Panc1 (cell line): ENCODE results near the gene VRK3. TPM values are rescaled to one million over a fixed set of nuclear protein-coding genes. Genes with fewer than 3 reads are reported as not detected.

Source experiments
- ATAC-seq: fragments of 200-7000 bp; cut with Tn5 transposase; 2 replicates; pipeline ENCODE4 v1.9.1; 2020; ENCODE audit warnings: mild to moderate bottlenecking, moderate library complexity
- BruUV-seq: library from RNA; stranded (reverse); fragments of 400-500 nt; replicated peaks from 2 replicates; lab custom pipeline; 2021; lab: Mats Ljungman, UMichigan
- CTCF ChIA-PET: fragments of 300-600 bp; sonication (Branson Sonifier 250); formaldehyde crosslinking; loops from one replicate; lab custom pipeline; 2022; ENCODE audit warnings: antibody characterized with exemption; lab: Charles Lee
- POLR2A ChIA-PET: fragments of 300-600 bp; sonication (Branson Sonifier 250); formaldehyde crosslinking; loops from one replicate; lab custom pipeline; 2022; ENCODE audit warnings: antibody characterized with exemption; lab: Charles Lee
- DNase-seq: peaks from one replicate; pipeline ENCODE4 v3.0.0-alpha.2; 2010; ENCODE audit warnings: low read depth, low spot score
- H3K27ac ChIP-seq: 2 replicates; pipeline ENCODE4 v1.5.1; 2011; ENCODE audit warnings: mild to moderate bottlenecking, low read length, inconsistent platforms
- H3K27me3 ChIP-seq: fragments of 200-500 bp; sonication (Bioruptor generic); 2 replicates; pipeline ENCODE4 v1.6.0; 2014; ENCODE audit warnings: low read length, inconsistent platforms; ENCODE audit not compliant: control insufficient read depth, insufficient read depth
- H3K36me3 ChIP-seq: fragments of 200-500 bp; sonication (Bioruptor generic); 2 replicates; pipeline ENCODE4 v1.5.1; 2014; ENCODE audit warnings: inconsistent platforms, mild to moderate bottlenecking, low read length, moderate library complexity; ENCODE audit not compliant: control insufficient read depth, insufficient read depth
- H3K4me1 ChIP-seq: 2 replicates; pipeline ENCODE4 v1.5.1; 2011; ENCODE audit warnings: inconsistent platforms, mild to moderate bottlenecking, low read length, moderate library complexity; ENCODE audit not compliant: control insufficient read depth, insufficient read depth
- H3K4me3 ChIP-seq, 2 experiments: 2 replicates each; pipeline ENCODE4 v1.5.1; 2011 to 2012; ENCODE audit warnings: low read depth in 2 of 2, low read length in 2 of 2, mild to moderate bottlenecking in 2 of 2, inconsistent platforms in 1 of 2, moderate library complexity in 1 of 2
- H3K9me3 ChIP-seq: fragments of 200-500 bp; sonication (Bioruptor generic); 2 replicates; pipeline ENCODE4 v1.5.1; 2014; ENCODE audit warnings: low read depth, mild to moderate bottlenecking, inconsistent platforms, low read length, moderate library complexity; ENCODE audit not compliant: control insufficient read depth, insufficient read depth
- CTCF ChIP-seq: fragments of 450-650 bp; IDR thresholded peaks from 2 replicates; pipeline ENCODE4 v1.5.1; 2017; ENCODE audit warnings: mild to moderate bottlenecking
- POLR2AphosphoS5 ChIP-seq: IDR thresholded peaks from 2 replicates; pipeline ENCODE4 v1.6.1; 2012; ENCODE audit warnings: mild to moderate bottlenecking, low read depth, low read length, moderate library complexity
- SIN3A ChIP-seq: IDR thresholded peaks from 2 replicates; pipeline ENCODE4 v1.6.1; 2012; ENCODE audit warnings: low read depth, mild to moderate bottlenecking, low read length, moderate library complexity, borderline replicate concordance; ENCODE audit not compliant: insufficient read depth
- TCF7L2 ChIP-seq: IDR thresholded peaks from 2 replicates; pipeline ENCODE4 v1.6.1; 2011; ENCODE audit warnings: mild to moderate bottlenecking, low read depth, low read length, inconsistent platforms
- in situ Hi-C: cut with HindIII; loops from 2 replicates; pipeline ENCODE4 v1.10.0; 2016; ENCODE audit warnings: low sequenced_read_pairs, low pct_unique_long_range_greater_than_20kb
- intact Hi-C: fragments of 100-400 bp; cut with micrococcal nuclease; formaldehyde crosslinking; loops from one replicate; pipeline ENCODE4 v1.10.0; 2022; ENCODE audit not compliant: unreplicated experiment
- total RNA-seq: library from RNA; stranded (reverse); gene quantifications from one replicate; pipeline ENCODE4 v1.2.1, GENCODE V29; 2021; ENCODE audit not compliant: unreplicated experiment
- TF ChIP-seq, protein P1 (sequence below), 2 experiments: IDR thresholded peaks; 2 replicates each; pipeline ENCODE4 v1.6.1; 2011 to 2012; ENCODE audit warnings: low read depth in 2 of 2, control low read depth in 1 of 2, low read length in 1 of 2, mild to moderate bottlenecking in 1 of 2, moderate library complexity in 1 of 2; ENCODE audit not compliant: insufficient read depth in 1 of 2

The VRK3 gene
- total RNA-seq, 1 experiment from 2014 or later: 32.6 TPM

GRCh38 chr19:50036908-50037307 lies 11.7 kb upstream of the VRK3 start:
- Histone ChIP-seq H3K27ac (no peak overlapping the region), H3K36me3 (peaks cover 15% of the 10 kb centered on the region), H3K9me3 (peaks cover 12% of the 10 kb centered on the region; the same call in 1 of the 2 replicates), H3K27me3 (no peaks in the 10 kb centered on the region), H3K4me3 (no peak overlapping the region), H3K4me1 (no peaks in the 10 kb centered on the region)
- no TSS peak for BruUV-seq
- ChIA-PET CTCF (no interaction called here), POLR2A (no interaction called here)
- DNase-seq (no peak), ATAC-seq (no peak)
- intact Hi-C loops (no loop called here), in situ Hi-C loops (no loop called here)
- TF ChIP-seq TCF7L2 (no peak), CTCF (no peak), SIN3A (no peak), POLR2AphosphoS5 (no peak)
- TF ChIP-seq, protein P1, sequence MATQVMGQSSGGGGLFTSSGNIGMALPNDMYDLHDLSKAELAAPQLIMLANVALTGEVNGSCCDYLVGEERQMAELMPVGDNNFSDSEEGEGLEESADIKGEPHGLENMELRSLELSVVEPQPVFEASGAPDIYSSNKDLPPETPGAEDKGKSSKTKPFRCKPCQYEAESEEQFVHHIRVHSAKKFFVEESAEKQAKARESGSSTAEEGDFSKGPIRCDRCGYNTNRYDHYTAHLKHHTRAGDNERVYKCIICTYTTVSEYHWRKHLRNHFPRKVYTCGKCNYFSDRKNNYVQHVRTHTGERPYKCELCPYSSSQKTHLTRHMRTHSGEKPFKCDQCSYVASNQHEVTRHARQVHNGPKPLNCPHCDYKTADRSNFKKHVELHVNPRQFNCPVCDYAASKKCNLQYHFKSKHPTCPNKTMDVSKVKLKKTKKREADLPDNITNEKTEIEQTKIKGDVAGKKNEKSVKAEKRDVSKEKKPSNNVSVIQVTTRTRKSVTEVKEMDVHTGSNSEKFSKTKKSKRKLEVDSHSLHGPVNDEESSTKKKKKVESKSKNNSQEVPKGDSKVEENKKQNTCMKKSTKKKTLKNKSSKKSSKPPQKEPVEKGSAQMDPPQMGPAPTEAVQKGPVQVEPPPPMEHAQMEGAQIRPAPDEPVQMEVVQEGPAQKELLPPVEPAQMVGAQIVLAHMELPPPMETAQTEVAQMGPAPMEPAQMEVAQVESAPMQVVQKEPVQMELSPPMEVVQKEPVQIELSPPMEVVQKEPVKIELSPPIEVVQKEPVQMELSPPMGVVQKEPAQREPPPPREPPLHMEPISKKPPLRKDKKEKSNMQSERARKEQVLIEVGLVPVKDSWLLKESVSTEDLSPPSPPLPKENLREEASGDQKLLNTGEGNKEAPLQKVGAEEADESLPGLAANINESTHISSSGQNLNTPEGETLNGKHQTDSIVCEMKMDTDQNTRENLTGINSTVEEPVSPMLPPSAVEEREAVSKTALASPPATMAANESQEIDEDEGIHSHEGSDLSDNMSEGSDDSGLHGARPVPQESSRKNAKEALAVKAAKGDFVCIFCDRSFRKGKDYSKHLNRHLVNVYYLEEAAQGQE (IDR thresholded peaks at IDR 0.05; ENCODE audit: insufficient read depth in 1 of 2, low read depth in 2 of 2, low read length in 1 of 2): no peak

DNA sequence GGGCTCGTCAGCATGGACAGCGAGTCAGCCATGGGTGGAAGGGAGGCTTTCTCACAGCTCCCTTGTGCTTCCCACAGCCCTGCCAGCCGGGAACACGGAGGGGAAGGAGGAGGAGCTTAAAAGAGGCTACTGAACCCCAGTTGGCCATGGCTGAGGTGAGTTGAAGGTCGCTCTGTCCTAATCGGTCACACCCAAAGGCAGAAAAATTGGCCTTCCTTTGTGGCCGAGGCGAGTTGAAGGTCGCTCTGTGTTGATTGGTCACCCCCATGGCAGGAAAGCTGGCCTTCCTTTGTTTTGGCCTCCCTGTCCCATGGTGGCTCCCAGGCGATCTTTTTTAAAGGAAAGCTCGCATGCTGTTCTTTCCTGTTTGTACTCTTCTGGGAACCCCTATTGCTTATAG lies 5.8 kb upstream of the VRK3 start:
- ChIA-PET CTCF (no interaction called here), POLR2A (no interaction called here)
- peaks cover 7% of the 10 kb centered on the region for H3K36me3 ChIP-seq
- H3K4me1 ChIP-seq: no peaks in the 10 kb centered on the region; the same call in 1 of the 2 replicates
- in situ Hi-C loops: no loop called here
- intact Hi-C loops: no loop called here
- no TSS peak for BruUV-seq
- DNase-seq (no peak), ATAC-seq (no peak)
- no peaks in the 10 kb centered on the region for H3K27me3 ChIP-seq
- TF ChIP-seq SIN3A: no peak
- no peak for TF ChIP-seq CTCF
- TF ChIP-seq, protein P1 (IDR thresholded peaks at IDR 0.05; ENCODE audit: insufficient read depth in 1 of 2, low read depth in 2 of 2, low read length in 1 of 2): no peak
- TF ChIP-seq TCF7L2: no peak
- TF ChIP-seq POLR2AphosphoS5: no peak
- H3K27ac ChIP-seq: no peak overlapping the region
- H3K4me3 ChIP-seq: no peak overlapping the region
- H3K9me3 ChIP-seq: peaks cover 8% of the 10 kb centered on the region; the same call in 1 of the 2 replicates
